Stimulated activated naive B cell treated with anti-CD40 and anti-IgM and Interleukin-4, amounts not matched to agents 10 μg/mL and 1 μg/mL and 100 μg/mL, for 72 hours (primary cell): ENCODE data around the gene MEX3D.

Experiments used
- ATAC-seq, 2 donors: fragments of 150-1000 bp; cut with Tn5 transposase; replicated peaks; 2 replicates each; pipeline ENCODE4 v1.10.0; 2021; ENCODE audit warnings: moderate library complexity in 1 of 2
- DNase-seq: peaks from one replicate; pipeline ENCODE4 v3.0.0; 2021
- H3K27ac Mint-ChIP-seq: one replicate; pipeline ENCODE4 v1.8.0; 2022; ENCODE audit warnings: mild to moderate bottlenecking, mixed read lengths
- H3K27me3 Mint-ChIP-seq, 2 donors: one replicate each; pipeline ENCODE4 v1.8.0; 2022; ENCODE audit warnings: mixed read lengths in 2 of 2
- H3K36me3 Mint-ChIP-seq, 2 donors: one replicate each; pipeline ENCODE4 v1.8.0; 2022; ENCODE audit warnings: mixed read lengths in 2 of 2, mild to moderate bottlenecking in 1 of 2
- H3K4me1 Mint-ChIP-seq, 2 donors: one replicate each; pipeline ENCODE4 v1.8.0; 2022; ENCODE audit warnings: mixed read lengths in 2 of 2, mild to moderate bottlenecking in 1 of 2
- H3K4me3 Mint-ChIP-seq, 2 donors: one replicate each; pipeline ENCODE4 v1.8.0; 2022; ENCODE audit warnings: mild to moderate bottlenecking in 2 of 2, mixed read lengths in 2 of 2, moderate library complexity in 1 of 2
- H3K9me3 Mint-ChIP-seq, 2 donors: one replicate each; pipeline ENCODE4 v1.8.0; 2022; ENCODE audit warnings: mixed read lengths in 2 of 2, mild to moderate bottlenecking in 1 of 2

Gene MEX3D

DNA sequence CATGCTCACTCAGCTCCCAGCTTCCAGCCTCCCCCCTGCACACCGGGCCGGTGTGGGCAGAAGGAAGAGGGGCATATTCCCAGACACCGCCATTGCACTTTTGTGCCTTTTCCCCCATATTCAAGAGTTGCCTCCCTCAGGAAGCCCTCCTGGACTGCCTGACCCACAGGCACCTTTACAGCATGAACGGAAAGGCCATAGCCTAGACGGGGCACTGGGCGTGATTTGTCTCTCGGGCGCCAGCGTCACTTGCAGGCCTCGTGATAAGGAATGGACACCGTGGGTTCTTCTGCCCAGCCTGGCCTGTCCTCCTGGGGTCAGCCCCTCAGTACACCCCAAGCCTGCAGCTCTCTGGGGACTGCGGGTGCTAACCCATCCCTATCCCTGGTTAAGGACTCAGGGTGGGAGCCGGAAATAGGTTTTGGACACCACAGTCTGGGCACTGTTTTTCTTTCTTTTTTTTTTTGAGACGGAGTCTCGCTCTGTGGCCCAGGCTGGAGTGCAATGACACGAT, 38.1 kb upstream of the MEX3D start:
- no peaks in the 10 kb centered on the region for H3K9me3 Mint-ChIP-seq
- H3K4me1 Mint-ChIP-seq: peaks cover 33 to 58% of the 10 kb centered on the region in 2 donors
- peak overlapping the region; percentile 98 for H3K27ac Mint-ChIP-seq
- no peaks in the 10 kb centered on the region for H3K27me3 Mint-ChIP-seq
- peaks cover 14 to 31% of the 10 kb centered on the region in 2 donors for H3K36me3 Mint-ChIP-seq
- no peak for DNase-seq
- peak; percentile 1 to 11 for ATAC-seq
- H3K4me3 Mint-ChIP-seq: peak overlapping the region; percentile 91 to 94

DNA sequence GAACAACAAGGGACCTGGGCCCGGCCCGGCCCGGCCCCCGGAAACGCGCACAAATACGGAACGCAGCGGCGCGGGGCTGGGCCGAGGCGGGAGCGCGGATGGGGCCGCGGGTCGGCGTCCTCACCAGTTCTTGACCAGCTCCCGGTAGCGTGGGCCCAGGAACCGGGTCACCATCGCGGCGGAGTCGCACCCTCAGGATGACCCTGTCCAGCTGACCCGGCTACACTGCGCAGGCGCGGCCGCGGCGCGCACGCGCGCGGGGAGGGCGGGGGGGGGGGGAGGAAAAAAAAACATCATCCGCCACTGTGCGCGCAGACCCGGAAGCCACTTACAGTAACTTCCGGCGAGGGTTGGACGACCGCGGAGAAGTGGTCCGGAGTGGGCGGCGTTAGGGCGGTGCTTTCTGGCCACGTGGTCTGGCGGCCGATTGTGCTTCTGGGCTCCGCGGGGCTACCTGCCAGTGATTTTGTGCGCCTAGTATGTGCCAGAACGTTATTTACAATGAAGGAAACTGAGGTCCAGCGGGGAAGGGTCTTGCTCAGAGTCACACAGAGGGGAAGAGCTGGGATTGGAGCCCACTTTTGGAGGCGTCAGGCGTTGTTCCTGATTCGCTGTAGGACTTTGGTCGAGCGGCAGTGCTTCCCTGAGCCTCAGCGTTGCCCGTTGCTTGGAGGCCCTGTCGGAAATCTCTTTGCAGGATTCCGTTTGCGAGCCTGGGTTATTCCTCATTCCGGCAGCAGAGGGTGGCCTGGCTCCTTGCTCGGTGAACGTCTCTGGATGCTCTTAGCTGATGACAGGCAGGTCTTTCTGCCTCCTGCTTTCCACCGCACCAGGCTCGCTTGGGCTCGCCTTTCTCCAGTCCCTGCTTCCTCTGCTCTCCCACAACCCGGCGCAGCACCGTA, 37.4 kb upstream of the MEX3D start, which contains the start of gene UQCR11:
TSS of gene UQCR11 (minus strand) at position 227 of the 902 bp plus-strand sequence. CDS start at position 174, 53 bp downstream.
- H3K9me3 Mint-ChIP-seq: no peaks in the 10 kb centered on the region
- H3K4me3 Mint-ChIP-seq: peak within 1 kb of the TSS; percentile 91 to 94
- no peaks in the 10 kb centered on the region for H3K27me3 Mint-ChIP-seq
- DNase-seq (peak; percentile 90), ATAC-seq (peak; percentile 88 to 93)
- H3K27ac Mint-ChIP-seq: peak within 1 kb of the TSS; percentile 98
- peaks cover 32 to 55% of the 10 kb centered on the region in 2 donors for H3K4me1 Mint-ChIP-seq
- peaks cover 14 to 28% of the 10 kb centered on the region in 2 donors for H3K36me3 Mint-ChIP-seq

DNA sequence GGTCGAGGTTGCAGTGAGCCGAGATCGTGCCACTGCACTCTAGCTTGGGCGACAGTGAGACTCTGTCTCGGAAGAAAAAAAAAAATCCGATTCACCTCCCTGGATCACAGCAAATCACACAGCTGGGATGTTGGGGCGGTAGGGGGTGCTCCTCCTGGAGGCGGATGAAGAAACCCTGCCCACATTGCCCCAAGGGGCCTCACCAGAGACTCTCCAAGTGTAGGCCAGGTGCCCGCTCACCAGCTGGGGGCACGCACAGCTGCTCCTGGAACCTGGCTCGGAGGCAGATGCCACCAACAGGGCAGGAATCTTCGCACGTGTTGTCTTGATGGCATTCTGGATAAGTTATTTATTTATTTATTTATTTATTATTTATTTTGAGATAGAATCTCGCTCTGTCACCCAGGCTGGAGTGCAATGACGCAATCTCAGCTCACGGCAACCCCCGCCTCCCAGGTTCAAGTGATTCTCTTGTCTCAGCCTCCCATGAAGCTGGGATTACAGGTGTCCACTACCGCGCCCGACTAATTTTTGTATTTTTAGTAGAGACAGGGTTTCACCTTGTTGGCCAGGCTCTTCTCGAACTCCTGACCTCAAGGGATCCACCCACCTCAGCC, 34.1 kb upstream of the MEX3D start:
- H3K36me3 Mint-ChIP-seq: peaks cover 15 to 18% of the 10 kb centered on the region in 2 donors
- H3K4me3 Mint-ChIP-seq: no peak overlapping the region
- ATAC-seq: no peak
- peaks cover 16 to 32% of the 10 kb centered on the region in 2 donors for H3K4me1 Mint-ChIP-seq
- no peaks in the 10 kb centered on the region for H3K9me3 Mint-ChIP-seq
- no peak overlapping the region for H3K27ac Mint-ChIP-seq
- no peaks in the 10 kb centered on the region for H3K27me3 Mint-ChIP-seq
- DNase-seq: no peak

DNA sequence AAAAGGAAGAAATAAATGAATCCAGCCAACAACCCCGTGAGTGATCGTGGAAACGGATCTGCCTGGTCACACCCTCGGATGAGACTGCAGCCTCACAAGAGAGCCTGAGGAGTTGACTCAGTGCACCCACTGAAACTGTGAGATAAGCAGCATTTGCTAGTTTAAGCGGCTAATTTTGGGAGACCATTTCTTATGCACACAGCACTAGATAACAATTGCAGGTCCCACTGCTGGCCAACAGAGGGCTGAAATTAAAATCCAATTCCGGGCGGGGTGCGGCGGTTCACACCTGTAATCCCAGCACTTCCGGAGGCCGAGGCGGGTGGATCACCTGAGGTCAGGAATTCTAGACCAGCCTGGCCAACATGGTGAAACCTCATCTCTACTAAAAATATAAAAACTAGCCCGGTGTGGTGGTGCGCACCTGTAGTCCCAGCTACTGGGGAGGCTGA, 33.5 kb upstream of the MEX3D start:
- Mint-ChIP-seq H3K4me3 (no peak overlapping the region), H3K4me1 (peaks cover 16 to 29% of the 10 kb centered on the region in 2 donors), H3K27me3 (no peaks in the 10 kb centered on the region), H3K36me3 (peaks cover 16 to 19% of the 10 kb centered on the region in 2 donors), H3K27ac (no peak overlapping the region), H3K9me3 (no peaks in the 10 kb centered on the region)
- DNase-seq: no peak
- ATAC-seq: no peak

DNA sequence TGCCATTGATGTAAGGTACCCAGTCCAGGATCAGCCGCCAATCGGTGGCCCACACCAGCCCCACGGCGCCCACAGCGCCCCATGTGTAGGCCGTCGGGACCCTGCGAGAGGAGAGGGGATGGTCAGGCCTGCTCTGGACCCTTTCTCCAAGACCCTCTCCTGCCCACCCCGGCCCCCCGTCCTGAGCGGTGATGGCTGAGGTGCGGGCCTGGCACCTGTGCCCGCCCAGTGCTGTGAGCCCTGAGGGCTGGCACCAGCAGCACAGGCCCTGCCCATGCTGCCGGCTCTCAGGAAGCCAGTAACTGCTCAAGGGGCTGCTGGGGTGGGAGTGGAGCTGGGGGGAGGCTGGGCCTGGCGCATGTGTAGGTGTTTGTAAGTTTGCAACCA, 31.3 kb upstream of the MEX3D start:
- Mint-ChIP-seq H3K27ac (no peak overlapping the region), H3K4me1 (peaks cover 8 to 16% of the 10 kb centered on the region in 2 donors), H3K27me3 (no peaks in the 10 kb centered on the region), H3K36me3 (peaks cover 21 to 24% of the 10 kb centered on the region in 2 donors), H3K4me3 (no peak overlapping the region), H3K9me3 (no peaks in the 10 kb centered on the region)
- ATAC-seq (no peak), DNase-seq (no peak)

DNA sequence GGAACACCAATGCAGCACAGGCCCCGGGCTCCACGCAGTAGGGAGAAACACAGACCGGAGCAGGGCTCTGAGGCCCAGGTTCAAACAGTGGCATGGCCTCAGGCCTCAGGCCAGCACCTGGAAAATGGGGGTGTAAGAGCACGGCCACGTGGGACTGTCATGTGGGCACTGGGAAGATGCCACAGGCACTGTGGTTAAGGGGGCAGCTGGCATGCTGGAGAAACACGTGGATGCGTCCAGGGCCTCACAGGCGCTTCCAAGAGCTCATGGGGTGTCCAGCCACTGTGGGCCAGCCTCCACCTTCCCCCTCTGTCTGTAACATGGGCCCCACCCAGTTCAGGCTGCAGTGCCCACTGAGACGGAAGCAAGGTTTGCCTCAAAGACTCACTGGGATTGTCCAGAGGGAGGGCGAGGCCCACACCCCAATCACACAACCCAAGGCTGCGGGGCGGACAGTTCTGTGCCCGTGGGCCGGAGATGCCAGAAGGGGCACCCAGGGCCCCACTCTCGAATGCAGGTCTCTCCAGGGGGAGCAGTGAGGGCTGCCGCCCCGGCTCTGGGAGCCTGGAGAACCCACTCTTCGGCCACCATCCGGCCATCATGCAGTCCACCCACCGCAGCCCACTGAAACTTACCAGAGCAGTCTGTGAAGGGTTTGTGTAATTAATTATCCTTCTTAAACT, 30.8 kb upstream of the MEX3D start:
- no peaks in the 10 kb centered on the region for H3K9me3 Mint-ChIP-seq
- H3K4me3 Mint-ChIP-seq: no peak overlapping the region
- H3K27me3 Mint-ChIP-seq: no peaks in the 10 kb centered on the region
- H3K4me1 Mint-ChIP-seq: peaks cover 7 to 12% of the 10 kb centered on the region in 2 donors
- ATAC-seq (no peak), DNase-seq (no peak)
- H3K36me3 Mint-ChIP-seq: peaks cover 21 to 27% of the 10 kb centered on the region in 2 donors
- H3K27ac Mint-ChIP-seq: no peak overlapping the region

DNA sequence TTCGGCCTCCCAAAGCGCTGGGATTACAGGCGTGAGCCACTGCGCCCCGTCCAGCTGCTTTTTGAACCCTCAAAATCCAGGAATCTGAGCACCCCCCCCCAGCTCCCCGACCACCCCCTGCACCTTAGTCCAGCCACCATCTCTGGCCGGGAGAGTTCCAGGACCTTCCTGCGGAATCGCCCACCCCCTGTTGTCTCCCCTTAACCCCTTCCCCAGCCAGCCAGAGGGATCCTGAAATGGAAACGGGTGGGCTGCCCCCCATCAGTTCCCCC, 25.3 kb upstream of the MEX3D start:
- no peak for ATAC-seq
- Mint-ChIP-seq H3K27ac (peak overlapping the region; percentile 98), H3K4me1 (peaks cover 9 to 35% of the 10 kb centered on the region in 2 donors), H3K27me3 (no peaks in the 10 kb centered on the region), H3K36me3 (peaks cover 22 to 32% of the 10 kb centered on the region in 2 donors), H3K9me3 (no peaks in the 10 kb centered on the region), H3K4me3 (peak overlapping the region; percentile 89 to 94)
- no peak for DNase-seq

DNA sequence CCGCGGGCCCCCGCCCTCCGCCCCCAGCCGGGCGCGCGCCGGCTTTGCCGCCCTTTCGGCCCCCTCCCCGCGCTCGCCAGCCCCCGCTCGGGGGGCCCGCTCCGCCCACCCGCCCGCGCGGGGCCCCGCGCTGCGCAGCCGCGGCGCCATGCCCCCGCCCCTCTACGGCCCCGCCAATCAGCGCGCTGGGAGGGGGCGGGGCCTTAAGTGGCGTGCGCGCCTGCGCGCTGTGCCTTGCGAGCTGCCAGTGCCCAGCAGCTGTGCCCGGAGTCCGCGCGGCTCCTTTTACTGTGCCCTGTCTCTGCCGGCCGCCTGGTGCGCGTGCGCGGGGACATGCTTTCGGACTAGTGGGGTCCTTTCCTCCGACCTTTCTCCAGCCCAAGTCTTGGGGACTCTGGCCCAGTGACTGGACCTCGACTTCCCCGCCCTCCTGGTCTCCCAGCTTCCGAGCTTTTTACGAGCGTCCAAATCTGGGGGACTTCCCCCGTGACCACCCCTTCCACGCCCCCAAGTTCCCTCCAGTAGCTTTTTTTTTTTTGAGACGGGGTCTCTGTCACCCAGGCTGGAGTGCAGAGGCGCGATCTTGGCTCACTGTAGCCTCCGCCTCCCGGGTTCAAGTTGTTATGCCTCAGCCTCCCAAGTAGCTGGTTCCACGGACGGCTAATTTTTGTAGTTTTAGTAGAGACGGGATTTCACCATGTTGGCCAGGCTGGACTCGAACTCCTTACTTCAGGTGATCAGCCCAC, 24.8 kb upstream of the MEX3D start, which contains the start of gene MBD3:
TSS of gene MBD3 (minus strand) at position 111 of the 746 bp plus-strand sequence. CDS start 234 bp downstream, outside the sequence.
- Mint-ChIP-seq H3K4me1 (peaks cover 9 to 38% of the 10 kb centered on the region in 2 donors), H3K27ac (peak within 1 kb of the TSS; percentile 98), H3K9me3 (no peaks in the 10 kb centered on the region), H3K4me3 (peak within 1 kb of the TSS; percentile 90 to 94), H3K36me3 (peaks cover 22 to 28% of the 10 kb centered on the region in 2 donors), H3K27me3 (no peaks in the 10 kb centered on the region)
- peak; percentile 83 to 85 for ATAC-seq
- DNase-seq: peak; percentile 87

DNA sequence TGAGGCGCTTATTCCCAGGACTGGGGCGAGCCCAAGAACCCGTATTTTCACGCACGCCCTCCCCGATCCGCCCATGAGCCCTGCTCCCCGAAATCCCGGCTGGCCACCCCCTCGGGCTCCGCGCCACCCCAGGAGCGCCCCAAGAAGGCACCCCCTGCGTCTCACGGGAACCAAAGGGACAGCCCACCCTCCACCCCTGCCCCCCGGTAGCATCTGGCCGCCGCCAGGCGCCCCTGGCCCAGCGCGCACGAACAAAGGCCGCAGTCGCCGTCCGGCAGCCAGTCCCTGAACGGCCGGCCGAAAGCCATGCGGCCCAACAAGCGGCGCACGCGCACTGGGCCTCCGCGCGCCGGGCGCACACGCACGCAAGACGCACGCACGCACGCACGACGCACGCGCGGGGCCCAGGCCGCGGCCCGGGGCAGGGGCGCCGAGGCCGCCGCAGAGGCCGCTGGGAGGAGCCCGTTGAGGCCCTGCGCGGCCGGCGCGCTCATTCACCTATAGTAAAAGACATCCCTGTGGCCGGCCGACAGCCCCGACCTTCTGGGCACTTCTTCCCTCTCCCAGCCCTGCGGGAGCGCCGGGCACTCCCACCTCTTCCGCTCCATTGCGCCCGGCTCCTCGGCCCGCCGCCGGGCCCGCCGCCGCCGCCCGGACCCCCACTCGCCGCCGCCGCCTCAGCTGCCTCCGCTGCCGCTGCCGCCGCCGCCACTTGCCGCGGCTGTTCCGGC, 24.1 kb upstream of the MEX3D start:
- DNase-seq (peak; percentile 78), ATAC-seq (peak; percentile 88 to 89)
- Mint-ChIP-seq H3K4me1 (peaks cover 11 to 45% of the 10 kb centered on the region in 2 donors), H3K27me3 (no peaks in the 10 kb centered on the region), H3K4me3 (peak overlapping the region; percentile 90 to 93), H3K27ac (peak overlapping the region; percentile 96), H3K36me3 (peaks cover 21 to 26% of the 10 kb centered on the region in 2 donors), H3K9me3 (no peaks in the 10 kb centered on the region)

DNA sequence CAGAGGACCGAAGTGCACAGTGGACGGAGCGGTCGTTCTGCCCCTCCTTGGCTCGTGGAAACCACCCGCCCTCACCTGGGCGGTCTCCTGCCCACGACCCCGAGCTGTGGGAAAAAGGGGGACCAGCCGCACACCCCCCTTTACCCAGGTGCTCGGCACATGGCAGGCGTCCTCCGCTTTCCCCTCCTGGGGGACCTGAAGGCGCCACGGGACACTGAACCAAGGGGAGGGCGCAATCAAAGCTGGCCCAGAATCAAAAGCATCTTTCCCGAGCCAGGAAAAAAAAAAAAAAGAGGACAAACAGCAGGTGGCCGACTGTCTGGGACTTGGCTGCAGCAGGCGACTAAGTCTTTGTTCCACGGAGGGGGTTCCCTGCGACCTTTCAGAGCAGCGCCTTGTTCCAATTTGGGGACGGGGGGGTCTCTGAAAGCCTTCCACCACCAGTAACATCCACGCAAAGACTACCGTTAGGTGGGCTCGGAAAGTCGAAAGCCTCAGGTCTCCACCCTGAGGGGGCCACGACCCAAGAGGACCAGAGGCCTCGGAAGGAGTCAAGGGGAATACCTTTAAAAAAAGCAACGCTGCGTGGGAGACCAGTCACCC, 23.4 kb upstream of the MEX3D start:
- Mint-ChIP-seq H3K36me3 (peaks cover 20 to 25% of the 10 kb centered on the region in 2 donors), H3K27me3 (no peaks in the 10 kb centered on the region), H3K9me3 (no peaks in the 10 kb centered on the region), H3K4me1 (peaks cover 11 to 45% of the 10 kb centered on the region in 2 donors), H3K27ac (peak overlapping the region; percentile 96), H3K4me3 (peak overlapping the region; percentile 90 to 93)
- DNase-seq: peak; percentile 22
- peak in 1 of 2 donors; percentile 4 for ATAC-seq

DNA sequence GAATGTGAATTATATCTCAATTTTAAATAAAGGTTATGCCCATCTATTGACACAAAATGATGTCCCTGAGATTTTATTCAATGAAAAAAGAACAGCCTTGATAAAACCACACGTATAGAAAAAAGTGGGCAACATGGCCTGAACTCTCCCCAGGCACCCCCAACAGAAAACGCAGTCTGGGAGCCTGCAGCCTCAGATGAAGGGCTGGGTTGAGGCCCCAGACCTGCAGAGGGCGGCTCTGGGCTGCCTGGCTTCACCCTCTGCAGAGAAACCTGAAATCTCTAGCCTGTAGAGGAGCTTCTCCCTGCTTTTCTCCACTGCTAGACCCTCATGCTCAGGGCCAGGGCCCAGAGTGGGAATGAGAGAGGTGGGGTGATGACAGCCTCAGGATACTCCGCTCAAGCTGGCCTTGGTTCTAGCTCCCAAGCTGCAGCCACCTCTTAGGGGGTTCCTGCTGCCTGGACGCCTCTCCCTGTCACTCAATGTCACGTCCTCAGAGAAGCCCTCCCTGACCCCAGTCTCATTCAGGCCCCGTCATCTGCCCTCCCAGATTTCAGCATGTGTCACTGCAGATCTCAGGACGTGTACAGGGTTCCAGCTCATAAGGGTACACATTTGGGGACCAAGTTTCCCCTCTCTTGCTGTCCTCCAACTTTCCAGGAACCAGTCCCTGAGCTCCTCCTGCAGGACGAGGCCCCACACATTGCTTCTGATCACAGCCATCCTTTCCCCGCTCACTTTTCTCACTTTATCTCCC, 22.7 kb upstream of the MEX3D start:
- H3K9me3 Mint-ChIP-seq: no peaks in the 10 kb centered on the region
- peak overlapping the region; percentile 96 for H3K27ac Mint-ChIP-seq
- H3K4me3 Mint-ChIP-seq: peak overlapping the region; percentile 90 to 93
- H3K4me1 Mint-ChIP-seq: peaks cover 13 to 45% of the 10 kb centered on the region in 2 donors
- ATAC-seq: peak in 1 of 2 donors; percentile 22
- peaks cover 23 to 24% of the 10 kb centered on the region in 2 donors for H3K36me3 Mint-ChIP-seq
- H3K27me3 Mint-ChIP-seq: no peaks in the 10 kb centered on the region
- no peak for DNase-seq

DNA sequence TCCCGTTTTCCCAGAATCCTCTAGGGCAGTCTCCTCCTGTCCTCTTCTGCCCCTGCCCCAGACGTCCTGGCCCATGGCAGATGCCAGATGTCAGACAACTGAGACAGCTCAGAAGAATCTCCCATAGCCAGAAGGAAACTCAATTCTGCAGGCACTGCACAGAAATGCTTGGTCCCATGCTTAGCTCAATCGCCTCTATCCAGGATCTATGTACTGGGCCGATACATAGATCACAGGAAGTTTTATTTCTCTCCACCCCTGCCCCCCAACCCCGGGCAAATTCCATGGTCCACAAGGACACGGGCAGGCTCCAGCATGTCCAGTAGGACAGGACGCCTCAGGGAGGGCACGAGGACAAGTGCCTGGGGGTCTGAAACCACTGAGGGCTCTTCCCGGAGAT, 19.7 kb upstream of the MEX3D start:
- Mint-ChIP-seq H3K9me3 (no peaks in the 10 kb centered on the region), H3K4me1 (peaks cover 13 to 45% of the 10 kb centered on the region in 2 donors), H3K36me3 (peaks cover 24 to 32% of the 10 kb centered on the region in 2 donors), H3K4me3 (no peak overlapping the region), H3K27me3 (no peaks in the 10 kb centered on the region), H3K27ac (no peak overlapping the region)
- ATAC-seq (no peak), DNase-seq (no peak)
